ENCODE results near the gene CPS1. TPM values are rescaled to one million over a fixed set of nuclear protein-coding genes. Genes with fewer than 3 reads are reported as not detected.
A peak's percentile ranks its signal among the peaks of the same experiment; 100 is the strongest.

CPS1 gene
- total RNA-seq, 1 experiment from 2014 or later: 9.0 TPM

DNA sequence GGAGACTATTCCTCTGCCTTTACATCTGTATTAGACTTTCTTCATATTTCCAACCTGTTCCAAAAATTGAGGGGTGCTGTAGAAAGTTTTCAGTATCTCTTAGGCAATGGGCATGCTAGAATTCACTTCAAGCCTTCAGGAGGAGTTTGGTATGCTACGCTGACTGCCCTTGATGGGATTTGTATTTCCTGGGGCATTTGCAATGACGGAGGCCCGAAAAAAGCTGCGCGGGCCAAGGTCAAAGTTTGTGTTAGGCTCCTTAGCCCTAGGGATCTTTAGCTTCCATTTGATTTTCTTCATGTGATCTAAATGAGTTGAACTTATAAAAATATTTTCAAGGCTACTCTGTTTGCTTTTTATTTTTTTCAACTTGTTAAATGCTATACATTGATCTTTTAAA, 5.1 kb downstream of the CPS1 start:
- Mint-ChIP-seq H3K27me3 (ENCODE audit: low read depth) (no peaks in the 10 kb centered on the region), H3K36me3 (no peaks in the 10 kb centered on the region), H3K4me1 (peaks cover 33% of the 10 kb centered on the region), H3K4me3 (no peak overlapping the region), H3K27ac (0 out of 2 replicates have a peak overlapping the region, but pooled peaks have one; percentile 14), H3K9me3 (no peaks in the 10 kb centered on the region)
- POLR2A ChIA-PET: no interaction called here
- TF ChIP-seq, protein P1, sequence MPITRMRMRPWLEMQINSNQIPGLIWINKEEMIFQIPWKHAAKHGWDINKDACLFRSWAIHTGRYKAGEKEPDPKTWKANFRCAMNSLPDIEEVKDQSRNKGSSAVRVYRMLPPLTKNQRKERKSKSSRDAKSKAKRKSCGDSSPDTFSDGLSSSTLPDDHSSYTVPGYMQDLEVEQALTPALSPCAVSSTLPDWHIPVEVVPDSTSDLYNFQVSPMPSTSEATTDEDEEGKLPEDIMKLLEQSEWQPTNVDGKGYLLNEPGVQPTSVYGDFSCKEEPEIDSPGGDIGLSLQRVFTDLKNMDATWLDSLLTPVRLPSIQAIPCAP (CRISPR knock-in tag; IDR thresholded peaks at IDR 0.05): no peak
- TF ChIP-seq NFATC4 (CRISPR knock-in tag; IDR thresholded peaks at IDR 0.05): no peak
- no peak for TF ChIP-seq PRRX2 (CRISPR knock-in tag; IDR thresholded peaks at IDR 0.05)
- TF ChIP-seq GTF2I (CRISPR knock-in tag; conservative IDR thresholded peaks at IDR 0.05): no peak
- TF ChIP-seq ZNF317 (CRISPR knock-in tag; IDR thresholded peaks at IDR 0.05; ENCODE audit: borderline replicate concordance, low read depth): no peak
- TF ChIP-seq ARID4B (CRISPR knock-in tag; IDR thresholded peaks at IDR 0.05; ENCODE audit: borderline replicate concordance): no peak
- TF ChIP-seq ZNF219 (CRISPR knock-in tag; IDR thresholded peaks at IDR 0.05; ENCODE audit: borderline replicate concordance): no peak
- no peak for TF ChIP-seq ZBTB21 (CRISPR knock-in tag; IDR thresholded peaks at IDR 0.05; ENCODE audit: borderline replicate concordance)
- TF ChIP-seq MYBL2 (CRISPR knock-in tag; IDR thresholded peaks at IDR 0.05): no peak
- TF ChIP-seq, protein P2, sequence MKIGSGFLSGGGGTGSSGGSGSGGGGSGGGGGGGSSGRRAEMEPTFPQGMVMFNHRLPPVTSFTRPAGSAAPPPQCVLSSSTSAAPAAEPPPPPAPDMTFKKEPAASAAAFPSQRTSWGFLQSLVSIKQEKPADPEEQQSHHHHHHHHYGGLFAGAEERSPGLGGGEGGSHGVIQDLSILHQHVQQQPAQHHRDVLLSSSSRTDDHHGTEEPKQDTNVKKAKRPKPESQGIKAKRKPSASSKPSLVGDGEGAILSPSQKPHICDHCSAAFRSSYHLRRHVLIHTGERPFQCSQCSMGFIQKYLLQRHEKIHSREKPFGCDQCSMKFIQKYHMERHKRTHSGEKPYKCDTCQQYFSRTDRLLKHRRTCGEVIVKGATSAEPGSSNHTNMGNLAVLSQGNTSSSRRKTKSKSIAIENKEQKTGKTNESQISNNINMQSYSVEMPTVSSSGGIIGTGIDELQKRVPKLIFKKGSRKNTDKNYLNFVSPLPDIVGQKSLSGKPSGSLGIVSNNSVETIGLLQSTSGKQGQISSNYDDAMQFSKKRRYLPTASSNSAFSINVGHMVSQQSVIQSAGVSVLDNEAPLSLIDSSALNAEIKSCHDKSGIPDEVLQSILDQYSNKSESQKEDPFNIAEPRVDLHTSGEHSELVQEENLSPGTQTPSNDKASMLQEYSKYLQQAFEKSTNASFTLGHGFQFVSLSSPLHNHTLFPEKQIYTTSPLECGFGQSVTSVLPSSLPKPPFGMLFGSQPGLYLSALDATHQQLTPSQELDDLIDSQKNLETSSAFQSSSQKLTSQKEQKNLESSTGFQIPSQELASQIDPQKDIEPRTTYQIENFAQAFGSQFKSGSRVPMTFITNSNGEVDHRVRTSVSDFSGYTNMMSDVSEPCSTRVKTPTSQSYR (CRISPR knock-in tag; IDR thresholded peaks at IDR 0.05): no peak
- TF ChIP-seq, protein P3, sequence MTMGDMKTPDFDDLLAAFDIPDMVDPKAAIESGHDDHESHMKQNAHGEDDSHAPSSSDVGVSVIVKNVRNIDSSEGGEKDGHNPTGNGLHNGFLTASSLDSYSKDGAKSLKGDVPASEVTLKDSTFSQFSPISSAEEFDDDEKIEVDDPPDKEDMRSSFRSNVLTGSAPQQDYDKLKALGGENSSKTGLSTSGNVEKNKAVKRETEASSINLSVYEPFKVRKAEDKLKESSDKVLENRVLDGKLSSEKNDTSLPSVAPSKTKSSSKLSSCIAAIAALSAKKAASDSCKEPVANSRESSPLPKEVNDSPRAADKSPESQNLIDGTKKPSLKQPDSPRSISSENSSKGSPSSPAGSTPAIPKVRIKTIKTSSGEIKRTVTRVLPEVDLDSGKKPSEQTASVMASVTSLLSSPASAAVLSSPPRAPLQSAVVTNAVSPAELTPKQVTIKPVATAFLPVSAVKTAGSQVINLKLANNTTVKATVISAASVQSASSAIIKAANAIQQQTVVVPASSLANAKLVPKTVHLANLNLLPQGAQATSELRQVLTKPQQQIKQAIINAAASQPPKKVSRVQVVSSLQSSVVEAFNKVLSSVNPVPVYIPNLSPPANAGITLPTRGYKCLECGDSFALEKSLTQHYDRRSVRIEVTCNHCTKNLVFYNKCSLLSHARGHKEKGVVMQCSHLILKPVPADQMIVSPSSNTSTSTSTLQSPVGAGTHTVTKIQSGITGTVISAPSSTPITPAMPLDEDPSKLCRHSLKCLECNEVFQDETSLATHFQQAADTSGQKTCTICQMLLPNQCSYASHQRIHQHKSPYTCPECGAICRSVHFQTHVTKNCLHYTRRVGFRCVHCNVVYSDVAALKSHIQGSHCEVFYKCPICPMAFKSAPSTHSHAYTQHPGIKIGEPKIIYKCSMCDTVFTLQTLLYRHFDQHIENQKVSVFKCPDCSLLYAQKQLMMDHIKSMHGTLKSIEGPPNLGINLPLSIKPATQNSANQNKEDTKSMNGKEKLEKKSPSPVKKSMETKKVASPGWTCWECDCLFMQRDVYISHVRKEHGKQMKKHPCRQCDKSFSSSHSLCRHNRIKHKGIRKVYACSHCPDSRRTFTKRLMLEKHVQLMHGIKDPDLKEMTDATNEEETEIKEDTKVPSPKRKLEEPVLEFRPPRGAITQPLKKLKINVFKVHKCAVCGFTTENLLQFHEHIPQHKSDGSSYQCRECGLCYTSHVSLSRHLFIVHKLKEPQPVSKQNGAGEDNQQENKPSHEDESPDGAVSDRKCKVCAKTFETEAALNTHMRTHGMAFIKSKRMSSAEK (CRISPR knock-in tag; IDR thresholded peaks at IDR 0.05; ENCODE audit: borderline replicate concordance): no peak
- no peak for TF ChIP-seq TCF7 (CRISPR knock-in tag; IDR thresholded peaks at IDR 0.05; ENCODE audit: low read depth)
- ATAC-seq (no peak), DNase-seq (ENCODE audit: low spot score) (no peak)
- CTCF ChIA-PET: interaction anchor here (0.9 kb wide), 1 partner anchor 59 kb away, joined by 3 read pairs; no protein-coding TSS in a partner anchor

DNA sequence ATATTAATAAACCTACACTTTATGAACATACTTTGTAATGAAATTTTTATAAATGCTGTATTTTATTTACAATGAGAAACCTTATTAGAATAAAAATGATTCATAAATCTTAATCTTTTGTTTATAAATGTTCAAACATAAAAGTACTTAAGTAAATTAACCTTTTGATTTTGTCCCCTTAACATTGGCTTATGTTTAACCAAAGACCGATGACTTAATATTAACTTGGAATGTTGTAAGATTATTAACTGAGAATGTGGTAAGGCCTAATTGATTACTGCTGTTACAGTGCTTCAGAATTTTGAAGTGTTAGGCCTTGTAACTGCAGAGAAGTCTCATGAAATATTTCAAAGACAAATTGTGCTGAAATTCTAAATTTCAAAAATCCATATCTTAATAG, 5.7 kb downstream of the CPS1 start:
- no peak overlapping the region for H3K27ac Mint-ChIP-seq
- ATAC-seq (no peak), DNase-seq (ENCODE audit: low spot score) (no peak)
- no peaks in the 10 kb centered on the region for H3K9me3 Mint-ChIP-seq
- ChIA-PET CTCF (interaction anchor here (0.8 to 0.9 kb wide), 2 partner anchors 59 kb away, joined by 3 read pairs; no protein-coding TSS in a partner anchor), POLR2A (no interaction called here)
- H3K4me1 Mint-ChIP-seq: peaks cover 27% of the 10 kb centered on the region
- H3K4me3 Mint-ChIP-seq: no peak overlapping the region
- H3K36me3 Mint-ChIP-seq: no peaks in the 10 kb centered on the region
- H3K27me3 Mint-ChIP-seq (ENCODE audit: low read depth): no peaks in the 10 kb centered on the region
- TF ChIP-seq, protein P4, sequence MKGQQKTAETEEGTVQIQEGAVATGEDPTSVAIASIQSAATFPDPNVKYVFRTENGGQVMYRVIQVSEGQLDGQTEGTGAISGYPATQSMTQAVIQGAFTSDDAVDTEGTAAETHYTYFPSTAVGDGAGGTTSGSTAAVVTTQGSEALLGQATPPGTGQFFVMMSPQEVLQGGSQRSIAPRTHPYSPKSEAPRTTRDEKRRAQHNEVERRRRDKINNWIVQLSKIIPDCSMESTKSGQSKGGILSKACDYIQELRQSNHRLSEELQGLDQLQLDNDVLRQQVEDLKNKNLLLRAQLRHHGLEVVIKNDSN (CRISPR knock-in tag; IDR thresholded peaks at IDR 0.05): no peak
- TF ChIP-seq, protein P5, sequence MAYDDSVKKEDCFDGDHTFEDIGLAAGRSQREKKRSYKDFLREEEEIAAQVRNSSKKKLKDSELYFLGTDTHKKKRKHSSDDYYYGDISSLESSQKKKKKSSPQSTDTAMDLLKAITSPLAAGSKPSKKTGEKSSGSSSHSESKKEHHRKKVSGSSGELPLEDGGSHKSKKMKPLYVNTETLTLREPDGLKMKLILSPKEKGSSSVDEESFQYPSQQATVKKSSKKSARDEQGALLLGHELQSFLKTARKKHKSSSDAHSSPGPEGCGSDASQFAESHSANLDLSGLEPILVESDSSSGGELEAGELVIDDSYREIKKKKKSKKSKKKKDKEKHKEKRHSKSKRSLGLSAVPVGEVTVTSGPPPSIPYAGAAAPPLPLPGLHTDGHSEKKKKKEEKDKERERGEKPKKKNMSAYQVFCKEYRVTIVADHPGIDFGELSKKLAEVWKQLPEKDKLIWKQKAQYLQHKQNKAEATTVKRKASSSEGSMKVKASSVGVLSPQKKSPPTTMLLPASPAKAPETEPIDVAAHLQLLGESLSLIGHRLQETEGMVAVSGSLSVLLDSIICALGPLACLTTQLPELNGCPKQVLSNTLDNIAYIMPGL (CRISPR knock-in tag; IDR thresholded peaks at IDR 0.05): no peak
- TF ChIP-seq E2F4 (CRISPR knock-in tag; IDR thresholded peaks at IDR 0.05; ENCODE audit: borderline replicate concordance, low read depth): no peak
